Esophagus squamous epithelium (tissue), 5 donors: ENCODE results near the gene NFIL3. TPM values are rescaled to one million over a fixed set of nuclear protein-coding genes. Genes with fewer than 3 reads are reported as not detected.
"Not testable (repeated sequence)": the region's sequence is repeated elsewhere in the genome, so short reads cannot be mapped to it uniquely, and the experiment has no call there.

ENCODE experiments used
- DNase-seq: peaks from one replicate; lab custom pipeline; 2025; lab: John Stamatoyannopoulos, UW
- H3K27ac ChIP-seq, 4 donors: fragments of 200-600 bp; sonication (generic); one replicate each; pipeline ENCODE4 v1.5.1; 2016 to 2019; ENCODE audit warnings: mild to moderate bottlenecking in 1 of 4
- H3K27me3 ChIP-seq, 4 donors: fragments of 200-600 bp; sonication (generic); 1 replicate in 3 of 4; 2 replicates in 1 of 4; pipeline versions ENCODE4 v1.5.1 to v1.6.0; 2017 to 2021; ENCODE audit warnings: antibody characterized with exemption in 1 of 4
- H3K36me3 ChIP-seq, 3 donors: fragments of 200-600 bp; sonication (generic); one replicate each; pipeline ENCODE4 v1.5.1; 2016 to 2019
- H3K4me1 ChIP-seq, 3 donors: fragments of 200-600 bp; sonication (generic); one replicate each; pipeline ENCODE4 v1.5.1; 2017 to 2019
- H3K4me3 ChIP-seq, 4 donors: fragments of 200-600 bp; sonication (generic); 1 replicate in 3 of 4; 2 replicates in 1 of 4; pipeline ENCODE4 v1.5.1; 2016 to 2019; ENCODE audit warnings: mild to moderate bottlenecking in 2 of 4, moderate library complexity in 1 of 4
- H3K9me3 ChIP-seq, 3 donors: fragments of 200-600 bp; sonication (generic); one replicate each; pipeline ENCODE4 v1.5.1; 2016 to 2019
- POLR2A ChIP-seq, 4 donors: fragments of 450-650 bp; IDR thresholded peaks; one replicate each; pipeline ENCODE4 v1.6.1; 2017; ENCODE audit warnings: antibody characterized with exemption in 4 of 4, mild to moderate bottlenecking in 4 of 4, moderate library complexity in 3 of 4
- WGBS, 2 donors: methylation state at CpG; one replicate each; pipeline ENCODE4 v1.1.5; 2018; 5-methylcytosine and 5-hydroxymethylcytosine counted together
- intact Hi-C: fragments of 100-400 bp; cut with DNase I; formaldehyde crosslinking; loops from one replicate; pipeline ENCODE4 v1.15.0; 2022
- total RNA-seq, 4 donors: library from RNA; depleted of rRNA; stranded (reverse); fragments of >200 nt; gene quantifications; one replicate each; pipeline ENCODE4 v1.1.0, GENCODE V29; 2016
- TF ChIP-seq, protein P1 (sequence below), 6 experiments: fragments of 450-650 bp in 4 of 6; fragments of 200-600 bp in 2 of 6; sonication (generic) in 2 of 6; IDR thresholded peaks; one replicate each; pipeline ENCODE4 v1.5.1; 2016 to 2019; ENCODE audit warnings: antibody characterized with exemption in 6 of 6, mild to moderate bottlenecking in 4 of 6, moderate library complexity in 4 of 6
- donor health status: DM: yes; HTN: yes; CAD: no.

Gene NFIL3
- total RNA-seq, 4 donors from 2014 or later: 5.6 to 21.2 (median 16.3) TPM

DNA sequence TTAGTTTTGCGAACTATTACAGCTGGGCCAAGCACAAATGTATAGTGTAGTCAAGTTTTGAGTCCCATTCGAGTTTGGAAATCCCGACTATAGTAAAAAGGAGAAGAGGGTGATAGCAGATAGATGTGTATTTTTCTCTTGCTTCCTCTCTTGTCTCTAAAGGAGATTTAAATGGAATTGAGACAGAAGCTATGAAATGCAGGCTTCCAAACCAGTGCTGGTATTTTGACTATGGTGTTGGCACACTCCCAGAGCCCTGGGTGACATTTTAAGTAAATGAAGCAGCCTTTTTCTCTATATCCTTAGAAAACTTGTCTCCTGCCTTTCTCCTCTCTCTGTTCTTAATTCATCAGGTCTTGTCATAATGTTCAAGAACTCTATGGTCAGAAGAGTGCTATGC is 44.2 kb downstream of the NFIL3 start:
- WGBS, 2 donors: 69 to 77% methylated on average over 3 of the region's 3 CpGs
- Histone ChIP-seq H3K4me3 (no peak overlapping the region), H3K36me3 (no peaks in the 10 kb centered on the region), H3K9me3 (no peaks in the 10 kb centered on the region), H3K27ac (no peak overlapping the region), H3K4me1 (no peaks in the 10 kb centered on the region), H3K27me3 (no peaks in the 10 kb centered on the region)
- no peak for DNase-seq
- TF ChIP-seq, protein P1, sequence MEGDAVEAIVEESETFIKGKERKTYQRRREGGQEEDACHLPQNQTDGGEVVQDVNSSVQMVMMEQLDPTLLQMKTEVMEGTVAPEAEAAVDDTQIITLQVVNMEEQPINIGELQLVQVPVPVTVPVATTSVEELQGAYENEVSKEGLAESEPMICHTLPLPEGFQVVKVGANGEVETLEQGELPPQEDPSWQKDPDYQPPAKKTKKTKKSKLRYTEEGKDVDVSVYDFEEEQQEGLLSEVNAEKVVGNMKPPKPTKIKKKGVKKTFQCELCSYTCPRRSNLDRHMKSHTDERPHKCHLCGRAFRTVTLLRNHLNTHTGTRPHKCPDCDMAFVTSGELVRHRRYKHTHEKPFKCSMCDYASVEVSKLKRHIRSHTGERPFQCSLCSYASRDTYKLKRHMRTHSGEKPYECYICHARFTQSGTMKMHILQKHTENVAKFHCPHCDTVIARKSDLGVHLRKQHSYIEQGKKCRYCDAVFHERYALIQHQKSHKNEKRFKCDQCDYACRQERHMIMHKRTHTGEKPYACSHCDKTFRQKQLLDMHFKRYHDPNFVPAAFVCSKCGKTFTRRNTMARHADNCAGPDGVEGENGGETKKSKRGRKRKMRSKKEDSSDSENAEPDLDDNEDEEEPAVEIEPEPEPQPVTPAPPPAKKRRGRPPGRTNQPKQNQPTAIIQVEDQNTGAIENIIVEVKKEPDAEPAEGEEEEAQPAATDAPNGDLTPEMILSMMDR (IDR thresholded peaks at IDR 0.05): no peak
- no peak for TF ChIP-seq POLR2A (IDR thresholded peaks at IDR 0.05)
- intact Hi-C loops: no loop called here

DNA sequence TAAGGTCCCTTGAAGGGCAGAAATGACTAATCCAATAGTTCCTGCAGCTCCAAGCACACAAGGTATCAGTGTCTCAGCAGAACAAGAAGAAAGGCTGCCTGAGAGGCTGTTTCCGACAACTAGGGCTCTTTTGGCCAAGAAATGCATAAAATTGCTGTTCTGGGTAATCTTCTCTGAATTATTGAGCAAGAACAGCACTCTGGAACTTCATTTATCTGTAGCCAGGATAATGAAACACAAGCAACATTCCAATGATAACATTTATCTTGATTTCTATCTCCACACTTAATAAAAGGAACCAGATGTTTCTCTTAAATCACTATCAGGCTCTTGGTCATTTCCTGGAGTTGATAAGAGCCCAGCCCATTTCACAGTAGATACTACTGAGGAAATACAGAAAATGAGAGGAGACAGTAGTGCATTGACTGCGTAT is 44.9 kb downstream of the NFIL3 start:
- Histone ChIP-seq H3K27me3 (no peaks in the 10 kb centered on the region), H3K4me1 (no peaks in the 10 kb centered on the region), H3K4me3 (no peak overlapping the region), H3K36me3 (no peaks in the 10 kb centered on the region), H3K9me3 (no peaks in the 10 kb centered on the region), H3K27ac (no peak overlapping the region)
- intact Hi-C loops: no loop called here
- no peak for DNase-seq
- WGBS, 2 donors: 72 to 74% methylated on average over 2 of the region's 2 CpGs
- TF ChIP-seq, protein P1 (IDR thresholded peaks at IDR 0.05): no peak
- no peak for TF ChIP-seq POLR2A (IDR thresholded peaks at IDR 0.05)

DNA sequence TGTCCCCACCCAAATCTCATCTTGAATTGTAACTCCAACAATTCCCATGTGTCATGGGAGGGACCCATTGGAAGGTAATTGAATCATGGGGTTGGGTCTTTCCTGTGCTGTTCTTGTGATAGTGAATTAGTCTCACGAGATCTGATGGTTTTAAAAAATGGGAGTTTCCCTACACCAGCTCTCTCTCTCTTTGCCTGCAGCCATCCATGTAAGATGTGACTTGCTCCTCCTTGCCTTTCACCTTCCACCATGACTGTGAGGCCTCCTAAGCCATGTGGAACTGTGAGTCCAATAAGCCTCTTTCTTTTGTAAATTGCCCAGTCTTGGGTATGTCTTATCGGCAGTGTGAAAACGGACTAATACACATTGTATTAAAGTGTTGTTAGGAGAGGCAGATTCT is 45.6 kb downstream of the NFIL3 start:
- intact Hi-C loops: not testable (repeated sequence)

DNA sequence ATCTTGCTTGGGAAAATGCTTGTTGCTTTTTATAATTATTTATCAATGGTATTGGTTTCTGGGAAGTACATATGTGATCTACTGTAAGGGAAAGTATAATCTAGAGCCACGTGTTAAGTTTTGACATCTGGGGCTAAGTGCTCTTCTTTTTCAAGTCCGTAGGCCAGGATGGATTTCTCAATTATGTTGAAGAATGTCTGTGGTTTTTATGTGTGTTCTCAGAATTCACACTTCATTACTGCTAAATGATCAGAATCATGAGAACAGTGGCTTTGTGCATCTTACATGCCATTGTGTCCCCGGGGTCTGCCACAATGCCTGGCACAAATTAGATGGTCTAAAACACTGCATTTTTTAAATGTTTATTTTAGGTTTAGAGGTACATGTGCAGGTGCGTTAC is 47.4 kb downstream of the NFIL3 start:
- TF ChIP-seq, protein P1 (IDR thresholded peaks at IDR 0.05): no peak
- TF ChIP-seq POLR2A (IDR thresholded peaks at IDR 0.05): no peak
- Histone ChIP-seq H3K4me1 (no peaks in the 10 kb centered on the region), H3K36me3 (no peaks in the 10 kb centered on the region), H3K27me3 (no peaks in the 10 kb centered on the region), H3K9me3 (no peaks in the 10 kb centered on the region), H3K27ac (no peak overlapping the region), H3K4me3 (no peak overlapping the region)
- DNase-seq: no peak
- intact Hi-C loops: no loop called here
- 60 to 65% methylated on average over 4 of the region's 4 CpGs for WGBS, 2 donors

More for the DNA sequence above, 45.6 kb downstream of the NFIL3 start:
- H3K4me3 ChIP-seq, H3K9me3 ChIP-seq, H3K36me3 ChIP-seq, DNase-seq, H3K27ac ChIP-seq, H3K4me1 ChIP-seq, H3K27me3 ChIP-seq: not testable (repeated sequence)
- 98 to 100% methylated on average over 3 of the region's 3 CpGs for WGBS, 2 donors

DNA sequence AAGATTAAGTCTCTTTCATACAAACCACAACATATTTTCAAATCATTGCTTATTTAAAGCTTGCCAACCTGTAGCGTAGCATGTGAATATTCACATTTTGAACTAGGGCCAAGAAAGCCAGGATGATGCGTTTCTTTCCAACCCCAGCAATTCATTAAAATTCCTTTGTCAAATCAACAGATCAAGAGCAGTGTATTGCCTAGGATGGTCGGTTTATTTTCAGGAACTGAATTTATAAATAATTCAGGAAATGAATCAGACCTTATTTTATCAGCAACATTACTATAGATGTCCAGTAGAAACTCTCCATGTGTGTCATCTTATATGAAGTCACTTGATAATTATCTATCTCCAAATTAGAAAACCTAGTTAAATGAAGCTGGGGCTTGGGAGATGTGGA is 48.7 kb downstream of the NFIL3 start:
- H3K4me1 ChIP-seq: no peaks in the 10 kb centered on the region
- H3K9me3 ChIP-seq: no peaks in the 10 kb centered on the region
- TF ChIP-seq, protein P1 (IDR thresholded peaks at IDR 0.05): no peak
- no peak for TF ChIP-seq POLR2A (IDR thresholded peaks at IDR 0.05)
- no peak for DNase-seq
- intact Hi-C loops: no loop called here
- H3K36me3 ChIP-seq: no peaks in the 10 kb centered on the region
- H3K4me3 ChIP-seq: no peak overlapping the region
- 15 to 16% methylated on average over 3 of the region's 3 CpGs for WGBS, 2 donors
- H3K27me3 ChIP-seq: no peaks in the 10 kb centered on the region
- H3K27ac ChIP-seq: no peak overlapping the region

DNA sequence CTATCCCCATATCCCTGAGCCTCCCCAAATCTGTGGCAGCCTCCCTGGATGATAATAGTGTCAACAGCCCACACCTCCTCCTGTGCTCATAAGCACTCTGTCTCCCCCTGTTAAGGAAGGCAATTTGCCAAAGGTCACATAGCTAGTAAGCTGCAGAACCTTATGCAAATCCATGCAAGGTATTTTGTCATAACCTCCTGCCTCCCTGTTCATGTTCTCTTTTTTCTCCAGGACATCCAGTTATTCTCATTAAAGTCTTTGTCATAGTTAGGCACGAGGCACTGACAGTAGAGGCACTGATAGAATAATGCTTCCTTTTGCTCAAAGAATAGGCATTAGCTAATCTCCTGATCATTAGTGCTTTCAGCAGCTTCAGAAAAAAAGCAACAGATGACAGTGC is 51.7 kb downstream of the NFIL3 start:
- H3K4me3 ChIP-seq: no peak overlapping the region
- 32 to 61% methylated on average over 1 of the region's 1 CpG for WGBS, 2 donors
- H3K36me3 ChIP-seq: no peaks in the 10 kb centered on the region
- no peak for DNase-seq
- H3K27ac ChIP-seq: no peak overlapping the region
- no peaks in the 10 kb centered on the region for H3K27me3 ChIP-seq
- TF ChIP-seq, protein P1 (IDR thresholded peaks at IDR 0.05): no peak
- intact Hi-C loops: no loop called here
- H3K9me3 ChIP-seq: no peaks in the 10 kb centered on the region
- no peaks in the 10 kb centered on the region for H3K4me1 ChIP-seq

DNA sequence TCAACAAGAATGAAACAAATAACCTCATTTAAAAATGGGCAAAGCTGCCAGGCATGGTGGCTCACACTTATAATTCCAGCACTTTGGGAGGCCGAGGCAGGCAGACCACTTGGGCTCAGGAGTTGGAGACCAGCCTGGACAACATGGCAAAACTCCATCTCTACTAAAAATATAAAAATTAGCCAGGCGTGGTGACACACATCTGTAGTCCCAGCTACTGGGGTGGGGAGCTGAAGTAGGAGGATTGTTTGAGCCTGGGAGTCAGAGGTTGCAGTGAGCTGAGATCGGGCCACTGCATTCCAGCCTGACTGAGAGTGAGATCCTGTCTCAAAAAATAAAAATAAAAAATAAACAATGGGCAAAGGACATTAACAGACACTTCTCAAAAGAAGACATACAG is 53.6 kb downstream of the NFIL3 start:
- H3K9me3 ChIP-seq, H3K27me3 ChIP-seq, H3K27ac ChIP-seq, DNase-seq, intact Hi-C loops, H3K4me3 ChIP-seq, H3K36me3 ChIP-seq, H3K4me1 ChIP-seq: not testable (repeated sequence)
- 86 to 89% methylated on average over 3 of the region's 3 CpGs for WGBS, 2 donors
